ENCODE data around the gene DIP2B. TPM values are rescaled to one million over a fixed set of nuclear protein-coding genes. Genes with fewer than 3 reads are reported as not detected.

The DIP2B gene
- total and polyA plus RNA-seq, 12 donors = 3.4 to 46.6 (median 25.0) TPM

DNA sequence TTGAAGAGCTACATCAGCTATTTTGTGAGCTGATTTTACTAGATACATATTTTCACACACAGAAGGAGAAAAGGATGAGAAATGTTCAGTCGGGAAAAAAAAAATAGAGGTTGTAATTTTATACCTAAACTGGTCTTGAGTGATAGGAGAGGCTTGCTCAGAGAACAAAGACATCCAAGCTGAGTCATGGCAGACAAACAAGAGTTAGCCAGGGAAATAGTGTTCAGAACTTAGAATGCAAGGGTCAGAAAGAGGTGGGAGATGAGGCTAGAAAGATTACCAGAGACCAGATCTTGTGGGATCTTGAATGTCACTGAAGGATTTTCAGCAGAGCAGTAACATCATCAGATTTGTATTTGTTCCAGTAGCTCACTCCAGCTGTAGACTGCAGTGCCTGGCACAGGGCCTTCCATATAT, 137.3 kb downstream of the DIP2B start:
- no peak overlapping the region for H3K27ac ChIP-seq
- 32 to 67% (median 38%) methylated on average over 1 of the region's 1 CpG for WGBS, 4 donors
- intact Hi-C loops (cut with DNase I) = no loop called here

DNA sequence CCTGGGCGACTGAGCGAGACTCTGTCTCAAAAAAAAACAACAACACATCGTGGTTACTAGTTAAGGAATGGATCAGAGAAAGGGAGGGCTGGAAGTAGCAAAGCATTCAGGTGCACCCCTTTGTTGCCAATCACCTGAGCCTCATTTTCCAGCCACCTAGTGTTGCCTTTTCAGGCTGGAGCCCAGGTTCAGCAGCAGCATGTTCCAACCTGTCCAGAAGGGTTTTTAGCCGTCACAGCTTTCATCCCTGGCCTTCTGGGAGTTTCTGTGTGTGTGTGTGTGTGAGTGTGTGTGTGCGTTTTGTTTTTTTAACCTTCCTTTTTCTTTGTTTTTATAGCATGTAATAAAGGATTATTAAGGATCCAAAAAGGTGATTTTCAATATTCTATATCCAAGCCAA, 138.0 kb downstream of the DIP2B start:
- intact Hi-C loops (cut with DNase I) = no loop called here
- TF ChIP-seq, protein P1, sequence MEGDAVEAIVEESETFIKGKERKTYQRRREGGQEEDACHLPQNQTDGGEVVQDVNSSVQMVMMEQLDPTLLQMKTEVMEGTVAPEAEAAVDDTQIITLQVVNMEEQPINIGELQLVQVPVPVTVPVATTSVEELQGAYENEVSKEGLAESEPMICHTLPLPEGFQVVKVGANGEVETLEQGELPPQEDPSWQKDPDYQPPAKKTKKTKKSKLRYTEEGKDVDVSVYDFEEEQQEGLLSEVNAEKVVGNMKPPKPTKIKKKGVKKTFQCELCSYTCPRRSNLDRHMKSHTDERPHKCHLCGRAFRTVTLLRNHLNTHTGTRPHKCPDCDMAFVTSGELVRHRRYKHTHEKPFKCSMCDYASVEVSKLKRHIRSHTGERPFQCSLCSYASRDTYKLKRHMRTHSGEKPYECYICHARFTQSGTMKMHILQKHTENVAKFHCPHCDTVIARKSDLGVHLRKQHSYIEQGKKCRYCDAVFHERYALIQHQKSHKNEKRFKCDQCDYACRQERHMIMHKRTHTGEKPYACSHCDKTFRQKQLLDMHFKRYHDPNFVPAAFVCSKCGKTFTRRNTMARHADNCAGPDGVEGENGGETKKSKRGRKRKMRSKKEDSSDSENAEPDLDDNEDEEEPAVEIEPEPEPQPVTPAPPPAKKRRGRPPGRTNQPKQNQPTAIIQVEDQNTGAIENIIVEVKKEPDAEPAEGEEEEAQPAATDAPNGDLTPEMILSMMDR (IDR thresholded peaks at IDR 0.05) = no peak
- TF ChIP-seq POLR2A (IDR thresholded peaks at IDR 0.05) = no peak
- Histone ChIP-seq H3K27ac (no peak overlapping the region), H3K9me3 (replicated peaks in 1 of 3) (no peaks in the 10 kb centered on the region), H3K4me1 (replicated peaks in 1 of 2) (peaks cover 0 to 20% of the 10 kb centered on the region in 2 donors), H3K4me3 (no peak overlapping the region), H3K27me3 (no peaks in the 10 kb centered on the region), H3K36me3 (replicated peaks in 1 of 2) (peaks cover 0 to 8% of the 10 kb centered on the region in 2 donors)
- no peak for DNase-seq
- 75 to 88% (median 80%) methylated on average over 5 of the region's 5 CpGs for WGBS, 4 donors

More for the DNA sequence above, 137.3 kb downstream of the DIP2B start:
- Histone ChIP-seq H3K27me3 (no peaks in the 10 kb centered on the region), H3K4me3 (no peak overlapping the region), H3K36me3 (replicated peaks in 1 of 2) (peaks cover 0 to 8% of the 10 kb centered on the region in 2 donors), H3K4me1 (replicated peaks in 1 of 2) (peaks cover 0 to 22% of the 10 kb centered on the region in 2 donors), H3K9me3 (replicated peaks in 1 of 3) (no peaks in the 10 kb centered on the region)
- no peak for TF ChIP-seq POLR2A (IDR thresholded peaks at IDR 0.05)
- TF ChIP-seq, protein P1 (IDR thresholded peaks at IDR 0.05) = no peak
- no peak for DNase-seq

DNA sequence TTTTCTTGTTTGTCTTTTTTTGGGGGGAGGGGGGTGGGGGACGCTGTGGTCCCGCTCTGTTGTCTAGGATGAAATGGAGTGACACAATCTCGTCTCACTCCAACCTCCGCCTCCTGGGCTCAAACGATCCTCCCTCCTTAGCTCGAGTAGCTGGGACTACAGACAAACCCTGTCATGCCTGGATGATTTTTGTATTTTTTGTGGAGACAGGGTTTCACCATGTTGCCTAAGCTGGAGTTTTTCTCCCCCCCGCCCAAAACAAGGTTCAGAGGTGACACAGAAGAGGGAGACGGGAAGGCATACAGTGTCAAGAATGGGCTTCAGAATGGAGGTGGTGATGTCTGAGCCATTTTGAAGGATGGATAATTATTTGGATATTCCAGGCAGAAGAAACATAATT, 142.2 kb downstream of the DIP2B start:
- intact Hi-C loops (cut with DNase I) = no loop called here
- Histone ChIP-seq H3K27ac (no peak overlapping the region), H3K27me3 (no peaks in the 10 kb centered on the region), H3K4me1 (replicated peaks in 1 of 2) (peaks cover 0 to 13% of the 10 kb centered on the region in 2 donors), H3K9me3 (replicated peaks in 1 of 3) (no peaks in the 10 kb centered on the region), H3K4me3 (no peak overlapping the region), H3K36me3 (replicated peaks in 1 of 2) (no peaks in the 10 kb centered on the region)
- TF ChIP-seq, protein P1 (IDR thresholded peaks at IDR 0.05) = no peak
- no peak for TF ChIP-seq POLR2A (IDR thresholded peaks at IDR 0.05)
- no peak for DNase-seq
- 76 to 91% (median 88%) methylated on average over 8 of the region's 8 CpGs for WGBS, 4 donors

DNA sequence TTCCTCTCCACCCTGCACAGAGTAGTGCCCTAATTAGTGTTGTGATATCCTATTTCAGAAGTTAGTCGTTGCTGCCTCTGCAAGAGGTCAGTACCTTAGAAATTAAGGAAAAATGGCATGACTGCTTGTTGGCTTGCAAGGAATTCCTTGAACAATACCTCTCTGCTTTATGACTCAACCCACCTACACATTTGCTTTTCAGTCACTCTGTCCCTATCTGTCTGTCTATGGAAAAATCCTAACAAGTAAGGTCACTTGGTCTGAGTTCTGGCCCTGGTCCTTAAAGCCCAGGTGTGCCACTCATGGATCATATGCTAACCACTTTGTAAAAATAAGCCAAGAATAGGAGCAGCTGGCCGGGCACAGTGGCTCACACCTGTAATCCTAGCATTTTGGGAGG, 142.7 kb downstream of the DIP2B start:
- DNase-seq = no peak
- TF ChIP-seq, protein P1 (IDR thresholded peaks at IDR 0.05) = no peak
- no peak for TF ChIP-seq POLR2A (IDR thresholded peaks at IDR 0.05)
- Histone ChIP-seq H3K27ac (no peak overlapping the region), H3K4me3 (no peak overlapping the region), H3K9me3 (replicated peaks in 1 of 3) (no peaks in the 10 kb centered on the region), H3K36me3 (replicated peaks in 1 of 2) (no peaks in the 10 kb centered on the region), H3K4me1 (replicated peaks in 1 of 2) (peaks cover 0 to 13% of the 10 kb centered on the region in 2 donors), H3K27me3 (no peaks in the 10 kb centered on the region)
- WGBS, 4 donors = 75 to 81% (median 79%) methylated on average over 2 of the region's 2 CpGs
- intact Hi-C loops (cut with DNase I) = no loop called here

Measured in adrenal gland (tissue), 12 donors.